Fibroblast of skin of back (primary cell): ENCODE data around the gene HNF1B. TPM values are rescaled to one million over a fixed set of nuclear protein-coding genes. Genes with fewer than 3 reads are reported as not detected.
A peak's percentile ranks its signal among the peaks of the same experiment; 100 is the strongest.
"Not testable (repeated sequence)": the region's sequence is repeated elsewhere in the genome, so short reads cannot be mapped to it uniquely, and the experiment has no call there.

Experiments
- DNase-seq: peaks from one replicate; pipeline ENCODE4 v3.0.0-alpha.2; 2013
- polyA plus RNA-seq, 2 experiments: library from polyadenylated mRNA; unstranded; fragments of 120-200 nt; gene quantifications; one replicate each; pipeline ENCODE4 v1.2.1, GENCODE V29; 2013; ENCODE audit not compliant: insufficient read length in 2 of 2

HNF1B gene, protein sequence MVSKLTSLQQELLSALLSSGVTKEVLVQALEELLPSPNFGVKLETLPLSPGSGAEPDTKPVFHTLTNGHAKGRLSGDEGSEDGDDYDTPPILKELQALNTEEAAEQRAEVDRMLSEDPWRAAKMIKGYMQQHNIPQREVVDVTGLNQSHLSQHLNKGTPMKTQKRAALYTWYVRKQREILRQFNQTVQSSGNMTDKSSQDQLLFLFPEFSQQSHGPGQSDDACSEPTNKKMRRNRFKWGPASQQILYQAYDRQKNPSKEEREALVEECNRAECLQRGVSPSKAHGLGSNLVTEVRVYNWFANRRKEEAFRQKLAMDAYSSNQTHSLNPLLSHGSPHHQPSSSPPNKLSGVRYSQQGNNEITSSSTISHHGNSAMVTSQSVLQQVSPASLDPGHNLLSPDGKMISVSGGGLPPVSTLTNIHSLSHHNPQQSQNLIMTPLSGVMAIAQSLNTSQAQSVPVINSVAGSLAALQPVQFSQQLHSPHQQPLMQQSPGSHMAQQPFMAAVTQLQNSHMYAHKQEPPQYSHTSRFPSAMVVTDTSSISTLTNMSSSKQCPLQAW
- polyA plus RNA-seq (2013, experiment 1 of 2; ENCODE audit: insufficient read length), result 0.05 TPM
- 0.06 TPM for polyA plus RNA-seq (2013, experiment 2 of 2; ENCODE audit: insufficient read length)

DNA sequence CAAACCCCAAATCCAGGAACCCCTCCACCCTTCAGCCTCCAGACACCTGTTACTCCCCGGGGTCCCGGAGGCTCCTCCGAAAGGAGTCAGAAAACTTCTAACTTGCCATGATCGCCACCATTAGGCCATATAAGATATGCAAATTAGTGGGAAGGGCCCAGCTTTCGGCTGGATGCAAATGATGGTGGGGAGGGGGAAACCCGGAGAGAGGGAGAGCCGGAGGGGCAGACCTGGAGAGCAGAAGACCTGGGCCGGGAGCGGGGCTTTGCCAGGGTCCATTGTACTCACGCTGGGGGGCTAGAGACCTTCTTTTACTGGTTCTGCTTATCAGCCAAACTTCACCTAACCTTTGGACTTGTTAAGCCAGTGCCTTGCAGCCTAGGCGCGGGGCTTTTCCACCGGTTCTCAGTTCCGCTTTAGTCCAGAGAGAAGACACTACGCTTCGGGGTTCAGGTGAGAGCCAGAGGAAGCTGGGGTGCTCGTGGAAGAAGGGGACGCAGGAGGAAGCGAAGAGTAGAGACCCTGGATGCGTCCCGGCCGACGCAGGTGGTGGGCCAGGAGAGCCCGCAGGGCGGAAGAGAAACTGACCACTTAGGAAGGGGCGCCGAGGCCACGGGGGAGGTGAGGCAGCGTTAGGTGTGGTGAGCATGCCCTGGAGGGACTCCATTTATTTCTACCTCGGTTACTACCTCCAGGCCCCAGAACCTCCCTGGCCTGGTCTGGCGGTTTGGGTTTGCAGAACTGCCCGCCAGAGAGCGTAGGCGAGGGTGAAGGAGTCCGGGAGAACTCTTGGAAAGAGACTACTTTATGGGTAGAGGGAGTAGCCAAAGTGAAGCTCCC is at the start of gene HNF1B:
HNF1B (minus strand) TSS at position 99 of the 840 bp plus-strand sequence. CDS start 175 bp downstream, outside the sequence.
- DNase-seq, result no peak

GRCh38 chr17:37792787-37793186 is 47.9 kb upstream of the HNF1B start:
- peak; percentile 68 for DNase-seq

DNA sequence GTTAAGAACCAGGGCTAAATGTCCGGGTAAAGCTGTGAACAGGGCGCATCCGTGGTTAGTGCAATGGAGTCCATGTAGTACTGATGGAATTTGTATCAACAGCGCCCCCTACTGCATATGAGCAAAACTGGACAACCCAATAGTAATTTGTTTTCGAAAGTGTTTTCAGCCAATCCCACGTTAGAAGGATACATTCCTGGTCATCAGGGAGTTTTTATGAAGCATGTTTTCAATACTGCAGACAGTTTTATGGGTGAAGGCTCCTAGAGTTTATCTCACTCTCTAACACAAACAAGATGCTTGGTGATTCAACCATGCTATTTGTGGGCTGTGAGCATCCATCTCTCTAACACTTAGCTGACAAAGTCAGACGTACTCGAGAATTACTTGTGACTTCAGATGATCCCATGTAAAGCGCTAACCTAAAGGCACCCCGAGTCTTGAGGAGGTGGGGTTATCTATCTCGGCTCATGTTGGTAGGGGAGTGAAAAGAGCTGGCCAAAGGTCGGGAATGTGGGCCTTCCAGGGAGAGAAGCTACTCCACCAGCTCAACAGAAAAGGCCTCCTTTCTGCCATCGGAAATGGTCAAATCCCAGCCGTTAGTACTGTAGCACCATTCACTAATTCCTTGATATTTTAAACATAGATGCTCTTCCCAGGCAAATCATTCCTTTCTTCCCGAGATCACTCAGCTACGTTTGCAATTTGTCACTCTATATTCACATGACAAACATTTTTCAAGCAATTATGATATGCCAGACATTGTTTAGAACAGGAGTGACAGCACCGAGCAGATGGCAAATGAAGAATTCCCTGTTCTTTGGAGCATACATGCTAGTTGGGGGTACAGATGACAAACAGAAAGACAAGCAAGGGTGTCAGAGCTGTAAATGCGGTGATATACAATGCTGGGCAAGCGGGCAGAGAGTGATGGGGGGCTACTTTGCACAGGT is 46.9 kb upstream of the HNF1B start:
- DNase-seq, result peak; percentile 18

- no peak for DNase-seq
Measured at GRCh38 chr17:37789771-37790541, 45.1 kb upstream of the HNF1B start.

DNA sequence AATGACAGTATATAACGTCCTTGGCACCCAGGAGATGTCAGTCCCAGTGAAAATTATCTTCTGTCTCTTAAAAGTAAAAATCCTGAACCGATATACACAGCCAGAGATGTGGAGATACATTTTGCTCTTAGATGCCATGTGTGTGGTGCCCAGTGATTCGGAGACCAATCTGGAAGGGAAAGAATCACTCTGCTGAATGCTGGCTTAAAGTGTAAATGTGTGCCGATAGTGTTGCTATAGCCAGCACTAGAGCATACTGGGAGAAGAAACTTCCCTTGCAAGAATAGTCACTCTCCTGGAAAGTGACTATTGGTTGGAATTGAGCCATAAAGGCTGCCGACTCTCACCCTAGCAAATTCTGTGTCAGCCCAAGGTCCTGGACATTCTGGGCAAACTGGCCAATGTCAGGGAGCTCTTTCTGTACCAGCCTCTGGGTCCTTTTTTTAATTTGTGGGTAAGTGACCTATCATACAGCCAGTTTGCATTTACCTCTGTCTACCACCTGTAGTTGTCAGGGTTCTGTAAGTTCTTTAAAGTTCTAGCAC is 44.2 kb upstream of the HNF1B start:
- no peak for DNase-seq

DNA sequence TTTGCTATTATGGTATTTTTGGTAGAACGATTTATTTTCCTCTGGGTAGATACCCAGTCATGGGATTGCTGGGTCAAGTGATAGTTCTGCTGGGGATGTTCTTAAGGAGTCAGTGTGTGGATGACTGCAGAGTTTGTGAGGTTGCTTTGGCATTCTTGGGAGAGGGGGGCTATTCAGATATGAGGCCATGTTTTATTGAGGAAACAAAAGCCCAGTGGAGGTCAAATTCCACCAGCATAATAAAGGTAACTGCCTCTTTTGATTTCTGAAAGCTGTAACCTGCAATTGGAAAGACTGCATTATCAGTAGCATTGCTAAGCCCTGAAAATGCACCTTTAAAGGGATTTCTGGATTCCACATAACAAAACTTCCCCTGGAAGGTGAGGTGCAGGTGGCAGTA is 43.7 kb upstream of the HNF1B start:
- no peak for DNase-seq

DNA sequence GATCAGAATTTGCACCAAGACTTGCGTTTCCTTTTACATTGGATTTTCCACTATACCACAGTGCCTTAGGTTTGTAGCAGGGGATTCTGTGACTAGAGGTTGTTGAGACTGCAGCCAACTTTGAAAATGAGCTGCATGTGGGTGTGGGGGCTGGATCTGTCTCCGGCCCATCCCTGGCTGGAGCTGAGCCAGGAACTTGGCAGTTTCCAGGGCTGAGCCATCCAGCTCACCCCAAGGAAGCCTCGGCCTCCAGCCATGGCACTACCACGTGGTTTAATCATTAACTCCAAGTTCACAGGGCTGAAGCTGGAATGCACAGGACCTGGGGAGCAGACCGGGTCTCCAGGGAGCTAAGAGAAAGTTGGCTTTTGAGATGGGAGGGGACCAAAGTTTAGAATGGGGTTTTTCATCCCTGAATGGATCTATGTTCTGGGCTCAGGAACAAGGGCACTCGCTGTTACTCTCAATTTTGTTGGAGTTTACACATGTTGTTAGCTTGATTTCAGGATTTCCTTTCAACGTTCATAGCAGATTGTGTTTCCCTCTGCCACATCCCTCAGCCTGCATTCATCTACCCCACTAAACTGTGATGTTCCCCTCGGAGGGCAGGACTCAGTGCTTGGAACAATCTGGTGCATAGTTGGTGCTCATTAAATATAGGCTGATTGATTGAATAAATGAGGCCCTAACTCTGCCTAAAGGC is 42.3 kb upstream of the HNF1B start:
- peak; percentile 55 for DNase-seq

DNA sequence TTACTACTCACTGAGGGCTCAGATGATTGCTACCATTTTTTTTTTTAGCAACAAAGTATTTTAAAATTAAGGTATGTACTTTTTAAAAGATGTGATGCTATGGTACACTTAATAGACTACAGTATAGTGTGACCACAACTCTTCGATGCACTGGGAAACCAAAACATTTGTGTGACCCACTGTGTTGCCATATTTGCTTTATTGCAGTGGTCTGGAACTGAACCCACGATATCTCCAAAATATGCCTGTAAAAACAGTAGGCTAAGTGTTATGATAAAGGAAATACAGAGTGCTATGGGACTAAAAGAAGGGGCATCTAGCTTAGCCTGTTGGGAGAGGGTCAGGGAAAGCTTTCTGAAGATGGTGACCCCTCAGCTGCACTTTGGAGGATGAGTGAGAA is 41.6 kb upstream of the HNF1B start:
- DNase-seq, result peak; percentile 9

- not testable (repeated sequence) for DNase-seq
Measured at GRCh38 chr17:37782460-37782859, 37.6 kb upstream of the HNF1B start.

DNA sequence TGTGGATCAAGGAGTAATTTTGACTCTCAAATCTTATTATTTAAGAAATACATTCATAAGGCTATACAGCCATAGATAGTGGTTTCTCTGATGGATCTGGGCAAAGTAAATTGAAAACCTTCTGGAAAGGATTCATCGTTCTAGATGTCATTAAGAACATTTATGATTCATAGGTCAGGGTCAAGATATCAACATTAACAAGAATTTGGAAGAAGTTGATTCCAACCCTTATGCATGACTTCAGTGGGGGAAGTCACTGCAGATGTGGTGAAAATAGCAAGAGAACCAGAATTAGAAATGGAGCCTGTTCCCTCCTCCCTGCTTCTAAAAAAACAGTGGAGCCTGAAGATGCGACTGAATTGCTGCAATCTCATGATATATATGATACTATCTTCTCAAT is 36.6 kb upstream of the HNF1B start:
- DNase-seq, result no peak

DNA sequence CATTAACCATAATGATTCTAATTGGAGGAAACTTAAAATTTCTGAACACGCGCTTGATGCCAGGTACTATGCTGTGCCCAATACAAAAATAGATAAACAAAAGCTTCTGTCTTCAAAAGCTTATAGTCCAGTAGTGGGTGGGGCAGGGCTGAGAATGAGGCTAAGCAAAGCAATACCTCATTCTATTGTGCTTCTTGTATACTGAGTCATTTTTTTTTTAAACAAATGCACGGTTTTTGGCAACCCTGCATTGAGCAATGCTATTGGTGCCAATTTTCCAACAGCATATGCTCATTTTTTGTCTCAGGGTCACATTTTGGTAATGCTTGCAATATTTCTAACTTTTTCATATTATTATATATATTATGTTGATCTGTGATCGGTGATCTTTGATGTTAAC is 34.7 kb upstream of the HNF1B start:
- DNase-seq, result peak; percentile 61

- no peak for DNase-seq
Measured at GRCh38 chr17:37774504-37774903, 29.6 kb upstream of the HNF1B start.

GRCh38 chr17:37772982-37773381 is 28.1 kb upstream of the HNF1B start:
- DNase-seq, result no peak

- peak; percentile 76 for DNase-seq
Measured at GRCh38 chr17:37770631-37771518, 26.0 kb upstream of the HNF1B start.

DNA sequence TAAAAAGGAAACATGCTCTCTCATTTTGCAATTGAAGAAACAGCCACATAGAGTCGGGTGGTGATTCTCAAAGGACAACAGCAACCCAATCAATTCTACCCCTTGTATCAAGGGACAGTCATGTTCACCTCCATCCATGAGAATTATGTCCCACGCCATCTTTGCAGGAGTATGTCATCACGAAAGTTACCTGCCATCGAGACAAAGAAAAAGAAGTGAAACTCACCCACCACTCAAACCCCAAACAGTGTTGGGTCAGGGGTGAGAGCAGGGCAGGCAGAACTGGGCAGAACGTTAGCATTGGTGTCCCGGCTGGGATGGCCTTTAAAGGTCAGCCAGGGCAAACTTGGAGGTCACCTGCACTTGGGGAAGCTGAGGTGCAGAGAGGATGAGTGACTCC is 24.2 kb upstream of the HNF1B start:
- no peak for DNase-seq

DNA sequence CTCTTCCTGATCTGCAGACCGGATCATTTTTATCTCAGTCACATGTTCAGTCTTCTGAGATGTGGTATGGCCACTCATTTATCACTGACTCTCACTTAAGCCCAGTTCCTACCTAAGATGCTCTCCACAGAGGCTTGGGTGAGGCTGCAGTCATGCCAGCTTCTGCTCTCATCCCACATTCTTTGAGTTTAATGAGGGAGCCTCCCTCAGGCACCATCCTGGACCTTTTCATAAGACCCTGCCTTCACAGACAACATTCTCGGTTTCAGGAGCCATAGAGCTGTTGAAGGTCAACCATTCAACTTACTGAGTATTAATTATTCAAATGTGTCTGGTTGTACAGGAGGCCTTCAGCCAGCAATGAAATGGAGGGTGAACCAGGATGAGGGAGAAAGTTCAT is 23.6 kb upstream of the HNF1B start:
- DNase-seq, result no peak

- DNase-seq, result no peak
Measured at GRCh38 chr17:37766971-37767370, 22.1 kb upstream of the HNF1B start.

- DNase-seq, result no peak
Measured at GRCh38 chr17:37764383-37764782, 19.5 kb upstream of the HNF1B start.

GRCh38 chr17:37762666-37763065 is 17.8 kb upstream of the HNF1B start:
- no peak for DNase-seq
